SK-N-SH (cell line): Measurements from ENCODE around the gene EXOSC3. TPM values are rescaled to one million over a fixed set of nuclear protein-coding genes. Genes with fewer than 3 reads are reported as not detected.
A peak's percentile ranks its signal among the peaks of the same experiment; 100 is the strongest.

ENCODE experiments used
- CTCF ChIA-PET: fragments of 300-600, 350-600 bp; formaldehyde crosslinking; extraction: SDS; loops from one replicate; lab custom pipeline; 2021; lab: Yijun Ruan, JAX
- POLR2A ChIA-PET: fragments of 350-600 bp; sonication (Branson Sonifier 250); formaldehyde crosslinking; extraction: SDS; loops from one replicate; lab custom pipeline; 2020; ENCODE audit warnings: antibody characterized with exemption, inconsistent platforms; lab: Yijun Ruan, JAX
- DNase-seq: peaks from one replicate; pipeline ENCODE4 v3.0.0; 2012
- H2AFZ ChIP-seq: fragments of 200-600 bp; sonication (generic); 2 replicates; pipeline ENCODE4 v1.8.1; 2016; ENCODE audit warnings: antibody characterized with exemption, mild to moderate bottlenecking, low read depth
- H3F3A ChIP-seq: fragments of 200-600 bp; sonication (generic); replicated peaks from 2 replicates; pipeline ENCODE3; 2016; ENCODE audit warnings: antibody characterized with exemption, mild to moderate bottlenecking; ENCODE audit not compliant: insufficient read depth
- H3K27ac ChIP-seq, 2 experiments: fragments of 200-500 bp in 1 of 2; fragments of 200-600 bp in 1 of 2; sonication (Bioruptor generic) in 1 of 2; sonication (generic), shearing (Covaris generic) in 1 of 2; 2 replicates each; pipeline versions ENCODE4 v1.5.1 to v1.6.1; 2014 to 2016; ENCODE audit warnings: low read depth in 2 of 2, inconsistent platforms in 1 of 2, low read length in 1 of 2, mild to moderate bottlenecking in 1 of 2, mixed read lengths in 1 of 2
- H3K27me3 ChIP-seq: fragments of 200-600 bp; sonication (generic), shearing (Covaris generic); 2 replicates; pipeline ENCODE4 v1.6.1; 2016; ENCODE audit warnings: mixed run types; ENCODE audit not compliant: insufficient read depth
- H3K36me3 ChIP-seq, 2 experiments: fragments of 200-500 bp in 1 of 2; fragments of 200-600 bp in 1 of 2; sonication (Bioruptor generic) in 1 of 2; sonication (generic) in 1 of 2; replicated peaks in 1 of 2; 2 replicates each; pipeline versions ENCODE3 to v1.5.1; 2014 to 2016; ENCODE audit warnings: low read length in 1 of 2, mild to moderate bottlenecking in 1 of 2; ENCODE audit not compliant: insufficient read depth in 2 of 2, control insufficient read depth in 1 of 2
- H3K4me1 ChIP-seq, 2 experiments: fragments of 200-500 bp in 1 of 2; fragments of 200-600 bp in 1 of 2; sonication (Bioruptor generic) in 1 of 2; sonication (generic), shearing (Covaris generic) in 1 of 2; 2 replicates each; pipeline versions ENCODE4 v1.5.1 to v1.6.1; 2014 to 2016; ENCODE audit warnings: low read depth in 1 of 2, low read length in 1 of 2, mixed run types in 1 of 2; ENCODE audit not compliant: insufficient read depth in 2 of 2, control insufficient read depth in 1 of 2
- H3K4me2 ChIP-seq: fragments of 200-600 bp; sonication (generic), shearing (Covaris generic); 2 replicates; pipeline ENCODE4 v1.6.1; 2017; ENCODE audit warnings: mixed run types
- H3K4me3 ChIP-seq, 2 experiments: fragments of 200-500 bp in 1 of 2; fragments of 200-600 bp in 1 of 2; sonication (Bioruptor generic) in 1 of 2; sonication (generic), shearing (Covaris generic) in 1 of 2; 2 replicates each; pipeline versions ENCODE4 v1.5.1 to v1.8.1; 2014 to 2016; ENCODE audit warnings: low read depth in 2 of 2, inconsistent platforms in 1 of 2, low read length in 1 of 2, mild to moderate bottlenecking in 1 of 2, mixed read lengths in 1 of 2, moderate library complexity in 1 of 2
- H3K79me2 ChIP-seq: fragments of 200-600 bp; sonication (generic); 2 replicates; pipeline ENCODE4 v1.8.1; 2017; ENCODE audit warnings: mild to moderate bottlenecking; ENCODE audit not compliant: insufficient read depth
- H3K9ac ChIP-seq: fragments of 200-600 bp; sonication (generic); 2 replicates; pipeline ENCODE4 v1.6.1; 2017; ENCODE audit warnings: mixed run types
- H3K9me2 ChIP-seq: fragments of 200-600 bp; sonication (generic); 2 replicates; pipeline ENCODE4 v1.6.1; 2017; ENCODE audit warnings: mixed run types
- H3K9me3 ChIP-seq: fragments of 200-600 bp; sonication (generic); 2 replicates; pipeline ENCODE4 v1.6.1; 2017; ENCODE audit warnings: mixed run types, mild to moderate bottlenecking, moderate library complexity
- H4K20me1 ChIP-seq: fragments of 200-600 bp; sonication (generic); 2 replicates; pipeline ENCODE4 v1.6.1; 2017; ENCODE audit warnings: mild to moderate bottlenecking, mixed run types; ENCODE audit not compliant: insufficient read depth
- CHD2 ChIP-seq: fragments of 150-350 bp; IDR thresholded peaks from 2 replicates; pipeline ENCODE4 v1.6.1; 2018; ENCODE audit warnings: low read length; ENCODE audit not compliant: partially characterized antibody
- ELF1 ChIP-seq: IDR thresholded peaks from 2 replicates; pipeline ENCODE4 v1.4.0; 2012
- FOXJ3 ChIP-seq: sonication (generic); formaldehyde crosslinking; IDR thresholded peaks from 2 replicates; pipeline ENCODE4 v1.5.1; 2020; ENCODE audit warnings: mild to moderate bottlenecking, missing genetic modification reagents
- FOXM1 ChIP-seq: IDR thresholded peaks from 2 replicates; pipeline ENCODE4 v1.4.0; 2012; ENCODE audit warnings: low read depth, mild to moderate bottlenecking
- GABPA ChIP-seq: IDR thresholded peaks from 2 replicates; pipeline ENCODE4 v1.4.0; 2012; ENCODE audit warnings: low read depth, mild to moderate bottlenecking
- JUND ChIP-seq: IDR thresholded peaks from 2 replicates; pipeline ENCODE4 v1.4.0; 2012
- MXI1 ChIP-seq: IDR thresholded peaks from 2 replicates; pipeline ENCODE4 v1.6.1; 2012; ENCODE audit warnings: mild to moderate bottlenecking, low read depth, low read length, improper control_type of control experiment
- NFIC ChIP-seq: IDR thresholded peaks from 2 replicates; pipeline ENCODE4 v1.4.0; 2012; ENCODE audit warnings: borderline replicate concordance
- POLR2AphosphoS5 ChIP-seq: IDR thresholded peaks from 2 replicates; pipeline ENCODE4 v1.6.1; 2012; ENCODE audit warnings: low read depth, low read length
- RCOR1 ChIP-seq: fragments of 150-350 bp; IDR thresholded peaks from 2 replicates; pipeline ENCODE4 v1.6.1; 2017; ENCODE audit warnings: antibody characterized with exemption, low read length
- SIN3A ChIP-seq: IDR thresholded peaks from 2 replicates; pipeline ENCODE4 v1.6.1; 2012; ENCODE audit warnings: low read depth, mild to moderate bottlenecking, low read length, moderate library complexity, borderline replicate concordance
- TAF1 ChIP-seq: IDR thresholded peaks from 2 replicates; pipeline ENCODE4 v1.6.1; 2012; ENCODE audit warnings: low read depth, mild to moderate bottlenecking, low read length, moderate library complexity, borderline replicate concordance
- TEAD4 ChIP-seq: IDR thresholded peaks from 2 replicates; pipeline ENCODE4 v1.4.0; 2012; ENCODE audit warnings: mild to moderate bottlenecking, borderline replicate concordance; ENCODE audit not compliant: insufficient read depth
- YY1 ChIP-seq: IDR thresholded peaks from 2 replicates; pipeline ENCODE4 v1.4.0; 2012; ENCODE audit warnings: low read depth, mild to moderate bottlenecking
- WGBS: methylation state at CpG from one replicate; pipeline ENCODE4 v1.1.6; 2017; ENCODE audit warnings: low lambda C conversion rate; 5-methylcytosine and 5-hydroxymethylcytosine counted together
- polyA plus RNA-seq, 3 experiments: library from polyadenylated mRNA; depleted of rRNA; stranded (reverse); fragments of >200 nt; gene quantifications; 2 replicates each; pipeline ENCODE4 v1.2.3, GENCODE V29; 2012
- TF ChIP-seq, protein P1 (sequence below): IDR thresholded peaks from 2 replicates; pipeline ENCODE4 v1.4.0; 2012; ENCODE audit warnings: low read depth
- TF ChIP-seq, protein P2 (sequence below): IDR thresholded peaks from 2 replicates; pipeline ENCODE4 v1.4.0; 2012; ENCODE audit warnings: low read depth, borderline replicate concordance
- TF ChIP-seq, protein P3 (sequence below): fragments of 200-600 bp; sonication (generic); IDR thresholded peaks from 2 replicates; pipeline ENCODE4 v1.6.1; 2017; ENCODE audit warnings: antibody characterized with exemption, mild to moderate bottlenecking, moderate library complexity
- TF ChIP-seq, protein P4 (sequence below): IDR thresholded peaks from 2 replicates; pipeline ENCODE4 v1.6.1; 2012; ENCODE audit warnings: mild to moderate bottlenecking, low read depth, low read length, moderate library complexity
- TF ChIP-seq, protein P5 (sequence below): fragments of 150-350 bp; IDR thresholded peaks from 2 replicates; pipeline ENCODE4 v1.6.1; 2017; ENCODE audit warnings: antibody characterized with exemption, low read length, low read depth, borderline replicate concordance

The EXOSC3 gene
- polyA plus RNA-seq (2012; rRNA removed) = 44.0 and 53.6 TPM in 2 replicates
- polyA plus RNA-seq (2012; cell fraction: cytosol; rRNA removed) = 45.6 and 53.8 TPM in 2 replicates
- 41.5 and 70.7 TPM in 2 replicates for polyA plus RNA-seq (2012; cell fraction: nucleus; rRNA removed)

DNA sequence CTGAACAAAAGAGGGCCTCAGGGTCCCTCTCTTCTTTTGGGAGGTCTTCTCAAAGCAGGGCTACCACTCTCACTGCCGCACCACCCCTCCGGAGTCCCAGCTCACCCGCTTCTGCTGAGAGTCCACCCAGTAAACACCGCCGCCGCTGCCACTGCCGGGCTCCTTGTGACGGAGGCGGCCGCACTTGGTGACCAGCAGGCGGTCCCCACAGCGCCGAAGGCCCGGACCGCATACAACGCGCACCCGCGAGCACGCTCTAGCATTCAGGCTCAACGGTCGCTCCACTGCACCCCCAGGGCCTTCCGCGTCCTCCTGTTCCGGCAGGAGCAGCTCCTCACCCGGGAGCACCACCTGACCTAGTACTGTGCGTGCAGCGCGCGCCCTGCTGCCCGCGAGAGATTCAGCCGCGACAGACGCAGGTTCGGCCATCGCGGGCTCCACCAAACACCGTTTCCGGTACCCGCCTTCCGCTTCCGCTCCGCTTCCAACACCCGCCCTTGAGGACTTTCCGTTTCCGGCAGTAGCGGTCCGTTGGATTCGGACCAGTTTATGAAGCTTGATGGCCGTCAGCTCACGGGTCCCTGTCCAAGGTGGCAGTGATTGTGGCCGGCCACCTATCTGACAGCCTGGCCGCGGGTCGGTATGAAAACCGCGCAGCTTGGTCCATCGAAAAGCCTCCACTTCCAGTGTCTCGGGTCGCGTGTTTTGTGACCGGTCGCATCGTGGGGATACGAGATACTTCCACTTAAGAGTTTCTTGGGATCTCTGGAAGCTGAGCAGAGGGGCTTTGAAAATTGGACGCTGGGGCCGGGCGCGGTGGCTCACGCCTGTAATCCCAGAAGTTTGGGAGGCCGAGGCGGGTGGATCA is at the start of gene EXOSC3:
Gene EXOSC3, minus strand, starts transcription at position 449 of the 868 bp plus-strand sequence. Its CDS starts 20 bp downstream, at position 429.
- Histone ChIP-seq H3K27ac (peak within 1 kb of the TSS; percentile 51 to 85), H3K27me3 (no peaks in the 10 kb centered on the region), H3K4me3 (peak within 1 kb of the TSS; percentile 89 to 99)
- POLR2A ChIA-PET = interaction anchor here (0.6 to 1.9 kb wide), 11 partner anchors 10 to 1016 kb away, joined by 3 to 10 read pairs (median 3); partner anchors contain the start of genes DCAF10, TOMM5, TRMT10B and ZBTB5
- peak; percentile 92 for TF ChIP-seq CHD2
- TF ChIP-seq, protein P1, sequence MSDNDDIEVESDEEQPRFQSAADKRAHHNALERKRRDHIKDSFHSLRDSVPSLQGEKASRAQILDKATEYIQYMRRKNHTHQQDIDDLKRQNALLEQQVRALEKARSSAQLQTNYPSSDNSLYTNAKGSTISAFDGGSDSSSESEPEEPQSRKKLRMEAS = peak; percentile 92
- TF ChIP-seq, protein P2, sequence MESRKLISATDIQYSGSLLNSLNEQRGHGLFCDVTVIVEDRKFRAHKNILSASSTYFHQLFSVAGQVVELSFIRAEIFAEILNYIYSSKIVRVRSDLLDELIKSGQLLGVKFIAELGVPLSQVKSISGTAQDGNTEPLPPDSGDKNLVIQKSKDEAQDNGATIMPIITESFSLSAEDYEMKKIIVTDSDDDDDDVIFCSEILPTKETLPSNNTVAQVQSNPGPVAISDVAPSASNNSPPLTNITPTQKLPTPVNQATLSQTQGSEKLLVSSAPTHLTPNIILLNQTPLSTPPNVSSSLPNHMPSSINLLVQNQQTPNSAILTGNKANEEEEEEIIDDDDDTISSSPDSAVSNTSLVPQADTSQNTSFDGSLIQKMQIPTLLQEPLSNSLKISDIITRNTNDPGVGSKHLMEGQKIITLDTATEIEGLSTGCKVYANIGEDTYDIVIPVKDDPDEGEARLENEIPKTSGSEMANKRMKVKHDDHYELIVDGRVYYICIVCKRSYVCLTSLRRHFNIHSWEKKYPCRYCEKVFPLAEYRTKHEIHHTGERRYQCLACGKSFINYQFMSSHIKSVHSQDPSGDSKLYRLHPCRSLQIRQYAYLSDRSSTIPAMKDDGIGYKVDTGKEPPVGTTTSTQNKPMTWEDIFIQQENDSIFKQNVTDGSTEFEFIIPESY = peak; percentile 84
- TF ChIP-seq JUND = no peak
- no peak for TF ChIP-seq RCOR1
- TF ChIP-seq, protein P3, sequence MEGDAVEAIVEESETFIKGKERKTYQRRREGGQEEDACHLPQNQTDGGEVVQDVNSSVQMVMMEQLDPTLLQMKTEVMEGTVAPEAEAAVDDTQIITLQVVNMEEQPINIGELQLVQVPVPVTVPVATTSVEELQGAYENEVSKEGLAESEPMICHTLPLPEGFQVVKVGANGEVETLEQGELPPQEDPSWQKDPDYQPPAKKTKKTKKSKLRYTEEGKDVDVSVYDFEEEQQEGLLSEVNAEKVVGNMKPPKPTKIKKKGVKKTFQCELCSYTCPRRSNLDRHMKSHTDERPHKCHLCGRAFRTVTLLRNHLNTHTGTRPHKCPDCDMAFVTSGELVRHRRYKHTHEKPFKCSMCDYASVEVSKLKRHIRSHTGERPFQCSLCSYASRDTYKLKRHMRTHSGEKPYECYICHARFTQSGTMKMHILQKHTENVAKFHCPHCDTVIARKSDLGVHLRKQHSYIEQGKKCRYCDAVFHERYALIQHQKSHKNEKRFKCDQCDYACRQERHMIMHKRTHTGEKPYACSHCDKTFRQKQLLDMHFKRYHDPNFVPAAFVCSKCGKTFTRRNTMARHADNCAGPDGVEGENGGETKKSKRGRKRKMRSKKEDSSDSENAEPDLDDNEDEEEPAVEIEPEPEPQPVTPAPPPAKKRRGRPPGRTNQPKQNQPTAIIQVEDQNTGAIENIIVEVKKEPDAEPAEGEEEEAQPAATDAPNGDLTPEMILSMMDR = peak; percentile 31
- TF ChIP-seq TEAD4 = 0 out of 2 replicates have a peak, but pooled peaks have one; percentile 20
- TF ChIP-seq GABPA = peak; percentile 99
- TF ChIP-seq FOXJ3 (CRISPR knock-in tag) = no peak
- peak; percentile 61 for TF ChIP-seq NFIC
- peak; percentile 91 for TF ChIP-seq YY1
- TF ChIP-seq POLR2AphosphoS5 = peak; percentile 93
- TF ChIP-seq MXI1 = peak; percentile 85
- TF ChIP-seq, protein P4, sequence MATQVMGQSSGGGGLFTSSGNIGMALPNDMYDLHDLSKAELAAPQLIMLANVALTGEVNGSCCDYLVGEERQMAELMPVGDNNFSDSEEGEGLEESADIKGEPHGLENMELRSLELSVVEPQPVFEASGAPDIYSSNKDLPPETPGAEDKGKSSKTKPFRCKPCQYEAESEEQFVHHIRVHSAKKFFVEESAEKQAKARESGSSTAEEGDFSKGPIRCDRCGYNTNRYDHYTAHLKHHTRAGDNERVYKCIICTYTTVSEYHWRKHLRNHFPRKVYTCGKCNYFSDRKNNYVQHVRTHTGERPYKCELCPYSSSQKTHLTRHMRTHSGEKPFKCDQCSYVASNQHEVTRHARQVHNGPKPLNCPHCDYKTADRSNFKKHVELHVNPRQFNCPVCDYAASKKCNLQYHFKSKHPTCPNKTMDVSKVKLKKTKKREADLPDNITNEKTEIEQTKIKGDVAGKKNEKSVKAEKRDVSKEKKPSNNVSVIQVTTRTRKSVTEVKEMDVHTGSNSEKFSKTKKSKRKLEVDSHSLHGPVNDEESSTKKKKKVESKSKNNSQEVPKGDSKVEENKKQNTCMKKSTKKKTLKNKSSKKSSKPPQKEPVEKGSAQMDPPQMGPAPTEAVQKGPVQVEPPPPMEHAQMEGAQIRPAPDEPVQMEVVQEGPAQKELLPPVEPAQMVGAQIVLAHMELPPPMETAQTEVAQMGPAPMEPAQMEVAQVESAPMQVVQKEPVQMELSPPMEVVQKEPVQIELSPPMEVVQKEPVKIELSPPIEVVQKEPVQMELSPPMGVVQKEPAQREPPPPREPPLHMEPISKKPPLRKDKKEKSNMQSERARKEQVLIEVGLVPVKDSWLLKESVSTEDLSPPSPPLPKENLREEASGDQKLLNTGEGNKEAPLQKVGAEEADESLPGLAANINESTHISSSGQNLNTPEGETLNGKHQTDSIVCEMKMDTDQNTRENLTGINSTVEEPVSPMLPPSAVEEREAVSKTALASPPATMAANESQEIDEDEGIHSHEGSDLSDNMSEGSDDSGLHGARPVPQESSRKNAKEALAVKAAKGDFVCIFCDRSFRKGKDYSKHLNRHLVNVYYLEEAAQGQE = peak; percentile 95
- TF ChIP-seq, protein P5, sequence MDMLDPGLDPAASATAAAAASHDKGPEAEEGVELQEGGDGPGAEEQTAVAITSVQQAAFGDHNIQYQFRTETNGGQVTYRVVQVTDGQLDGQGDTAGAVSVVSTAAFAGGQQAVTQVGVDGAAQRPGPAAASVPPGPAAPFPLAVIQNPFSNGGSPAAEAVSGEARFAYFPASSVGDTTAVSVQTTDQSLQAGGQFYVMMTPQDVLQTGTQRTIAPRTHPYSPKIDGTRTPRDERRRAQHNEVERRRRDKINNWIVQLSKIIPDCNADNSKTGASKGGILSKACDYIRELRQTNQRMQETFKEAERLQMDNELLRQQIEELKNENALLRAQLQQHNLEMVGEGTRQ = no peak
- TF ChIP-seq TAF1 = peak; percentile 83; the same call in 1 of the 2 replicates
- TF ChIP-seq ELF1 = peak; percentile 92
- TF ChIP-seq FOXM1 = no peak
- peak; percentile 81 for TF ChIP-seq SIN3A
- TF ChIP-seq, all 33 proteins: peak for 14
- Histone ChIP-seq H3K9me2 (no peaks in the 10 kb centered on the region), H3K36me3 (peaks cover 40 to 41% of the 10 kb centered on the region in 2 experiments), H3K4me1 (peaks cover 5 to 13% of the 10 kb centered on the region in 2 experiments; a peak in 3 of 4 replicates), H3K9ac (peak within 1 kb of the TSS; percentile 87), H3F3A (peaks cover 19% of the 10 kb centered on the region), H2AFZ (peak within 1 kb of the TSS; percentile 95), H3K9me3 (no peaks in the 10 kb centered on the region), H4K20me1 (no peaks in the 10 kb centered on the region), H3K79me2 (peaks cover 45% of the 10 kb centered on the region), H3K4me2 (peak within 1 kb of the TSS; percentile 95)
- WGBS = under 1% methylated on average over 45 of the region's 73 CpGs
- peak; percentile 89 for DNase-seq
- CTCF ChIA-PET = interaction anchor here (0.6 to 1.7 kb wide), 8 partner anchors 11 to 725 kb away, joined by 3 to 5 read pairs (median 4); partner anchors contain the start of gene TOMM5
